ENCODE results near the gene NT5E.

Gene NT5E

DNA sequence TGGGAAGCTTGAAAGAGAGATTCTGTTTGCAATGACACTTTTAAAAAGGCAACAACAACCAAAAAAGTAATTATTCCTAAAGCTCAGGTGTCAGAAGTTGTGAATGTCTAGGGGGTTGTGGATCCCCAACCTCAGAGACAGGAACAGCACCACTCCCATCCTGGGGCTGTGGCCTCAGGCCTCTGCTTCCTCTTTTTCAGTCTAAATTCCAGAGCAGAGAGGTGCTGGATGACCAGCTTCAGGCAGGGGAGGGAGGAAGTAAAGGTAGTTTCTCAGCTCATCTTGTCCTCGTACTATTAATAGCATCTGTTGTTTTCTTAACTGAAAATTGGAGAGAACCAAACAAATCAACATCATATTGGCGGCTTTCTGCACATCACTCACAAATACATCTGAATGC, 8.3 kb downstream of the NT5E start (continued):
- TF ChIP-seq, protein P1, sequence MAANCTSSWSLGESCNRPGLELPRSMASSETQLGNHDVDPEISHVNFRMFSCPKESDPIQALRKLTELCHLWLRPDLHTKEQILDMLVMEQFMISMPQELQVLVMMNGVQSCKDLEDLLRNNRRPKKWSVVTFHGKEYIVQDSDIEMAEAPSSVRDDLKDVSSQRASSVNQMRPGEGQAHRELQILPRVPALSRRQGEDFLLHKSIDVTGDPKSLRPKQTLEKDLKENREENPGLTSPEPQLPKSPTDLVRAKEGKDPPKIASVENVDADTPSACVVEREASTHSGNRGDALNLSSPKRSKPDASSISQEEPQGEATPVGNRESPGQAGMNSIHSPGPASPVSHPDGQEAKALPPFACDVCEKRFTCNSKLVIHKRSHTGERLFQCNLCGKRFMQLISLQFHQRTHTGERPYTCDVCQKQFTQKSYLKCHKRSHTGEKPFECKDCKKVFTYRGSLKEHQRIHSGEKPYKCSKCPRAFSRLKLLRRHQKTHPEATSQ (tag by site-specific recombination; IDR thresholded peaks at IDR 0.05) = no peak
- TF ChIP-seq ZBTB7A (tag by site-specific recombination; IDR thresholded peaks at IDR 0.05; ENCODE audit: low read depth) = no peak

DNA sequence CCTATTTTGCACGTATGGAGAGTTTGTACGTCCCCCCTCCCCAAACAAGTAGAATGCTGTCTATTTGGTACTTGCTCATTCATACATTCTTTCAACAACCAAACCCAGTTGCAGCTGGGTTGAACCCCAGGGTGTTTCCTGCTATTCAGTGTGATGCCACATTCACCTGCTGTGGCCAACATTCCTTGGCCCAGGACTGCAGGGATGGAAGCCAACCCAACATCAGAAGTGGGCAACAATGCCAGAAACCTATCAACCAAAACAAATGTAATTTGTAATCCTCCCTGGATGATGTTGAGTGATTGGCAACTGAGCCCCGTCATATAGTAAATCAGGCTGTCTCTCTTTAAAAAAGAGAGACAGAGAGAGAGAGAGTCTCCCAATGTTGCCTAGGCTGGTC, 8.9 kb downstream of the NT5E start:
- ChIA-PET POLR2A (interaction anchor here (2.2 kb wide), 1 partner anchor 9 kb away, joined by 7 read pairs; the partner anchor contains the start of gene NT5E), CTCF (interaction anchor here (1.0 kb wide), 1 partner anchor 24 kb away, joined by 7 read pairs; no protein-coding TSS in a partner anchor)
- TF ChIP-seq ZNF19 (tag by site-specific recombination; IDR thresholded peaks at IDR 0.05; ENCODE audit: low read depth) (no peak), ZNF37A (tag by site-specific recombination; IDR thresholded peaks at IDR 0.05) (no peak), ZXDB (tag by site-specific recombination; IDR thresholded peaks at IDR 0.05) (no peak), ZNF626 (tag by site-specific recombination; IDR thresholded peaks at IDR 0.05) (no peak), ZIC2 (tag by site-specific recombination; IDR thresholded peaks at IDR 0.05) (0 out of 2 replicates have a peak, but pooled peaks have one; percentile 15)
- TF ChIP-seq, protein P2, sequence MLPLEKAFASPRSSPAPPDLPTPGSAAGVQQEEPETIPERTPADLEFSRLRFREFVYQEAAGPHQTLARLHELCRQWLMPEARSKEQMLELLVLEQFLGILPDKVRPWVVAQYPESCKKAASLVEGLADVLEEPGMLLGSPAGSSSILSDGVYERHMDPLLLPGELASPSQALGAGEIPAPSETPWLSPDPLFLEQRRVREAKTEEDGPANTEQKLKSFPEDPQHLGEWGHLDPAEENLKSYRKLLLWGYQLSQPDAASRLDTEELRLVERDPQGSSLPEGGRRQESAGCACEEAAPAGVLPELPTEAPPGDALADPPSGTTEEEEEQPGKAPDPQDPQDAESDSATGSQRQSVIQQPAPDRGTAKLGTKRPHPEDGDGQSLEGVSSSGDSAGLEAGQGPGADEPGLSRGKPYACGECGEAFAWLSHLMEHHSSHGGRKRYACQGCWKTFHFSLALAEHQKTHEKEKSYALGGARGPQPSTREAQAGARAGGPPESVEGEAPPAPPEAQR (tag by site-specific recombination; IDR thresholded peaks at IDR 0.05) = no peak
- Histone ChIP-seq H3K4me3 (ENCODE audit: low read depth, low read length) (no peak overlapping the region), H3K9me3 (ENCODE audit: control insufficient read depth, insufficient read depth, low read depth, low read length) (no peaks in the 10 kb centered on the region), H3K4me1 (ENCODE audit: control insufficient read depth, insufficient read depth, low read length) (0 out of 2 replicates have a peak, but pooled peaks cover 4% of the 10 kb centered on the region), H3K36me3 (ENCODE audit: control insufficient read depth in 2 of 2, insufficient read depth in 1 of 2, low read length in 2 of 2) (no peaks in the 10 kb centered on the region), H3K27ac (ENCODE audit: extremely low read depth, low read depth, low read length) (no peak overlapping the region)

DNA sequence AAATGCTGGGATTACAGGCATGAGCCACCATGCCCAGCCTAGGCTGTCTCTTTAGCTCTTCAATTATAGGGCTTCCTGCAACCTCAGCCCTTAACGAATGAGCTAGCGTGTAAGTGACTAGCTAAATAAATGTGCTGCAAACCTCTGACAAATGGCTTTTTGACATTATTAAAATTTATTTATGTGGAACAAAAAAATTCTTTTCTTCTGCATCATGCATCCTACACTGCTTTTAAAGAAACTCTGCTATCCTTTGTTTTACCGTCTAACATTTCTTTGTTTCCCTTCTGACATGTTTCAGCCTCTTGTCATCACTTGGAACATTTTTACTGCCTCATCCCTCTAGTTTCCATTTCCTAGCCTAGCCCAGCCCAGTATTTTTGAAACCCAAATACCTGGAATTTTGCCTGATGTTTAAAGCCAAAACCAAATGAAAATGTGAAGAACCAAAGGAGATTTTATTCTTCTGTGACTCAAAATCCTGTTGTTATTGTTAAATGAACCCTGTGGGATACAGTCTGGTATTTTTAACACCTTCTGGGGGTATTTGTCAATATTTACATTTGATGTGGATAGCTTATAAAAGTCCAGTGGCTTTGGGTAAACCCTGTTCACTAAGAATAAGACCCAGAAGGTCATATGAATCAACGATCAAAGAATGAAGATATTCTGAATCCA, 9.5 kb downstream of the NT5E start:
- Histone ChIP-seq H3K9me3 (ENCODE audit: control insufficient read depth, insufficient read depth, low read depth, low read length) (no peaks in the 10 kb centered on the region), H3K4me3 (ENCODE audit: low read depth, low read length) (no peak overlapping the region), H3K27ac (ENCODE audit: extremely low read depth, low read depth, low read length) (no peak overlapping the region), H3K36me3 (ENCODE audit: control insufficient read depth in 2 of 2, insufficient read depth in 1 of 2, low read length in 2 of 2) (no peaks in the 10 kb centered on the region), H3K4me1 (ENCODE audit: control insufficient read depth, insufficient read depth, low read length) (0 out of 2 replicates have a peak, but pooled peaks cover 4% of the 10 kb centered on the region)
- CTCF ChIA-PET = interaction anchor here (0.6 to 2.5 kb wide), 4 partner anchors 9 to 50 kb away, joined by 3 to 7 read pairs (median 5); partner anchors contain the start of gene NT5E
- POLR2A ChIA-PET = interaction anchor here (2.2 kb wide), 1 partner anchor 10 kb away, joined by 7 read pairs; the partner anchor contains the start of gene NT5E
- TF ChIP-seq YY1 (tag by site-specific recombination; IDR thresholded peaks at IDR 0.05) (no peak), ZNF24 (tag by site-specific recombination; IDR thresholded peaks at IDR 0.05) (no peak), ZNF433 (tag by site-specific recombination; IDR thresholded peaks at IDR 0.05; ENCODE audit: low read depth) (no peak), ZNF843 (tag by site-specific recombination; IDR thresholded peaks at IDR 0.05) (no peak), EGR2 (tag by site-specific recombination; IDR thresholded peaks at IDR 0.05; ENCODE audit: low read depth) (no peak), ZNF660 (tag by site-specific recombination; IDR thresholded peaks at IDR 0.05) (no peak)
- TF ChIP-seq, protein P3, sequence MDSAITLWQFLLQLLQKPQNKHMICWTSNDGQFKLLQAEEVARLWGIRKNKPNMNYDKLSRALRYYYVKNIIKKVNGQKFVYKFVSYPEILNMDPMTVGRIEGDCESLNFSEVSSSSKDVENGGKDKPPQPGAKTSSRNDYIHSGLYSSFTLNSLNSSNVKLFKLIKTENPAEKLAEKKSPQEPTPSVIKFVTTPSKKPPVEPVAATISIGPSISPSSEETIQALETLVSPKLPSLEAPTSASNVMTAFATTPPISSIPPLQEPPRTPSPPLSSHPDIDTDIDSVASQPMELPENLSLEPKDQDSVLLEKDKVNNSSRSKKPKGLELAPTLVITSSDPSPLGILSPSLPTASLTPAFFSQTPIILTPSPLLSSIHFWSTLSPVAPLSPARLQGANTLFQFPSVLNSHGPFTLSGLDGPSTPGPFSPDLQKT (IDR thresholded peaks at IDR 0.05; ENCODE audit: borderline replicate concordance, low read depth, low read length) = no peak
